ENCODE data around the gene LRRC26. TPM values are rescaled to one million over a fixed set of nuclear protein-coding genes. Genes with fewer than 3 reads are reported as not detected.
A peak's percentile ranks its signal among the peaks of the same experiment; 100 is the strongest.

The LRRC26 gene
- total and polyA plus RNA-seq, 8 donors, result 1.00 to 440 (median 5.7) TPM; not detected in 2

GRCh38 chr9:137191245-137191644, 21.4 kb upstream of the LRRC26 start:
- Histone ChIP-seq H3K4me1 (peaks cover 49 to 90% (median 87%) of the 10 kb centered on the region in 4 donors), H3K36me3 (peaks cover 15 to 42% (median 38%) of the 10 kb centered on the region in 4 donors), H3K9me3 (no peaks in the 10 kb centered on the region), H3K4me3 (peak overlapping the region in 1 of 4 donors; percentile 99), H3K27me3 (no peaks in the 10 kb centered on the region), H3K27ac (peak overlapping the region in 4 of 5 donors; percentile 86 to 97 (median 96))
- intact Hi-C loops (cut with DNase I; ENCODE audit: low total_unique reads), result no loop called here
- TF ChIP-seq EP300 (IDR thresholded peaks at IDR 0.05), result no peak
- TF ChIP-seq, protein P1, sequence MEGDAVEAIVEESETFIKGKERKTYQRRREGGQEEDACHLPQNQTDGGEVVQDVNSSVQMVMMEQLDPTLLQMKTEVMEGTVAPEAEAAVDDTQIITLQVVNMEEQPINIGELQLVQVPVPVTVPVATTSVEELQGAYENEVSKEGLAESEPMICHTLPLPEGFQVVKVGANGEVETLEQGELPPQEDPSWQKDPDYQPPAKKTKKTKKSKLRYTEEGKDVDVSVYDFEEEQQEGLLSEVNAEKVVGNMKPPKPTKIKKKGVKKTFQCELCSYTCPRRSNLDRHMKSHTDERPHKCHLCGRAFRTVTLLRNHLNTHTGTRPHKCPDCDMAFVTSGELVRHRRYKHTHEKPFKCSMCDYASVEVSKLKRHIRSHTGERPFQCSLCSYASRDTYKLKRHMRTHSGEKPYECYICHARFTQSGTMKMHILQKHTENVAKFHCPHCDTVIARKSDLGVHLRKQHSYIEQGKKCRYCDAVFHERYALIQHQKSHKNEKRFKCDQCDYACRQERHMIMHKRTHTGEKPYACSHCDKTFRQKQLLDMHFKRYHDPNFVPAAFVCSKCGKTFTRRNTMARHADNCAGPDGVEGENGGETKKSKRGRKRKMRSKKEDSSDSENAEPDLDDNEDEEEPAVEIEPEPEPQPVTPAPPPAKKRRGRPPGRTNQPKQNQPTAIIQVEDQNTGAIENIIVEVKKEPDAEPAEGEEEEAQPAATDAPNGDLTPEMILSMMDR (IDR thresholded peaks at IDR 0.05), result no peak
- DNase-seq, result no peak
- 53 to 82% (median 71%) methylated on average over 3 of the region's 3 CpGs for WGBS, 5 donors

GRCh38 chr9:137190315-137190856, 20.5 kb upstream of the LRRC26 start:
- Histone ChIP-seq H3K4me3 (peak overlapping the region in 3 of 4 donors; percentile 96 to 99 (median 98)), H3K4me1 (peaks cover 49 to 90% (median 87%) of the 10 kb centered on the region in 4 donors)
- intact Hi-C loops (cut with DNase I; ENCODE audit: low total_unique reads), result no loop called here

GRCh38 chr9:137189297-137190295, 19.7 kb upstream of the LRRC26 start:
- no peaks in the 10 kb centered on the region for H3K27me3 ChIP-seq
- peaks cover 44 to 90% (median 84%) of the 10 kb centered on the region in 4 donors for H3K4me1 ChIP-seq
- H3K9me3 ChIP-seq, result no peaks in the 10 kb centered on the region
- peak in 1 of 2 donors; percentile 51 for DNase-seq
- intact Hi-C loops (cut with DNase I; ENCODE audit: low total_unique reads), result loop anchor here (10.0 kb wide), 2 partner anchors 45 to 75 kb away; partner anchors contain the start of genes DPP7 and SLC34A3
- H3K36me3 ChIP-seq, result peaks cover 27 to 58% (median 54%) of the 10 kb centered on the region in 4 donors
- TF ChIP-seq POLR2AphosphoS5 (IDR thresholded peaks at IDR 0.05), result no peak
- TF ChIP-seq, protein P1 (IDR thresholded peaks at IDR 0.05), result no peak
- no peak for TF ChIP-seq POLR2A (IDR thresholded peaks at IDR 0.05)
- no peak for TF ChIP-seq EP300 (IDR thresholded peaks at IDR 0.05)
- peak overlapping the region; percentile 95 to 99 (median 97) for H3K4me3 ChIP-seq
- 10 to 47% (median 19%) methylated on average over 10 to 23 of the region's 23 CpGs for WGBS, 5 donors
- peak overlapping the region; percentile 96 to 97 (median 96) for H3K27ac ChIP-seq

More at GRCh38 chr9:137190315-137190856, 20.5 kb upstream of the LRRC26 start:
- 29 to 58% (median 46%) methylated on average over 4 to 9 of the region's 9 CpGs for whole genome bisulfite sequencing, 5 donors
- no peaks in the 10 kb centered on the region for H3K9me3 ChIP-seq
- H3K36me3 ChIP-seq, result peaks cover 21 to 50% (median 46%) of the 10 kb centered on the region in 4 donors
- peak overlapping the region; percentile 96 to 97 (median 96) for H3K27ac ChIP-seq
- H3K27me3 ChIP-seq, result no peaks in the 10 kb centered on the region
- TF ChIP-seq, protein P1 (IDR thresholded peaks at IDR 0.05), result no peak
- no peak for TF ChIP-seq POLR2A (IDR thresholded peaks at IDR 0.05)
- no peak for TF ChIP-seq EP300 (IDR thresholded peaks at IDR 0.05)
- TF ChIP-seq POLR2AphosphoS5 (IDR thresholded peaks at IDR 0.05), result no peak
- DNase-seq, result peak in 1 of 2 donors; percentile 53

All from stomach (tissue), 9 donors.